HG02610 (cell line): Measurements from ENCODE around the gene RNF217.

Source experiments
- ATAC-seq: cut with Tn5 transposase; IDR thresholded peaks from one replicate; pipeline ENCODE4 v1.9.1; 2021; ENCODE audit warnings: mild to moderate bottlenecking, moderate library complexity; ENCODE audit not compliant: unreplicated experiment

The RNF217 gene

GRCh38 chr6:125095580-125096301 is 133.5 kb downstream of the RNF217 start:
- no peak for ATAC-seq

- no peak for ATAC-seq
These were observed 134.9 kb downstream of the RNF217 start for GRCh38 chr6:125097186-125097585.

DNA sequence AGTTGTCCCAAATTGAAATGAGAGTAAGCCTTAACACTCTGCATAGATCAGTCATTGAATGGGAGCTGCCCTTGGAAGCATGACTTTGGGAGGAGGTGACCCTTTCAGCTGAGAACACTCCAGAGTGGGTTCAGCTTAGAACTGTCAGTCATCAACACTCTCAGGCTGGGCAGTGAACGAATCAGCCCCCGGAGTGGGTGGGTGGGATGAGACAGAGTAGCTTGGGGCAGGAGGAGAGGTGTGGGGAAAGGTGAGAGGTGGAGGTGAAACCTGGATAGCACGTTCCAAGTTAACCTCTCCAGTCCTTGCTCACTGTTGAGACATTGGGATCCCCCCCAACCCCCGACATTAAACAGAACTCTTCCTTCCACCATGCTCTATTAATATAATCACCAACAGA is 136.0 kb downstream of the RNF217 start:
- ATAC-seq, result no peak

- peak; percentile 63 for ATAC-seq
These were observed 137.2 kb downstream of the RNF217 start for GRCh38 chr6:125099211-125100073.

- no peak for ATAC-seq
These were observed 137.9 kb downstream of the RNF217 start for GRCh38 chr6:125100074-125100652.

- ATAC-seq, result no peak
These were observed 138.9 kb downstream of the RNF217 start for GRCh38 chr6:125101128-125101527.

GRCh38 chr6:125101631-125102030 is 139.4 kb downstream of the RNF217 start:
- no peak for ATAC-seq

DNA sequence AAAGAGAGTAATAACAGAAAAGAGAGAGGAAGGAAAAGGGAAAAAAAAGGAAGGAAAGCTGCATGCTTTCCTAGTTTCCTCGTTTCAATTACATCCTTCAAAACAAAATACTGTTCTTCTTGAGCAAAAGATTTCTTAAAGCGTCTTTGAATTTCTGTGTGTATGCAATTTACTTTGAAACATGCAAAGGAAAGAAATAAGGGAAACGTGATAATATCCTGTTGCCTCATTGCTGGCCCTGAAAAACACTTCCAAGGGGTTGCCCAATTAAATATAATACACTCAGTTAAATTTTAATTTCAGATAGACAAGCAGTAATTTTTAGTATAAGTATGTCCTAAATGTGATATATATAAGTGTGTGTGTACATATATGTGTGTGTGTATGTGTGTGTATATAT is 140.2 kb downstream of the RNF217 start:
- ATAC-seq, result no peak

DNA sequence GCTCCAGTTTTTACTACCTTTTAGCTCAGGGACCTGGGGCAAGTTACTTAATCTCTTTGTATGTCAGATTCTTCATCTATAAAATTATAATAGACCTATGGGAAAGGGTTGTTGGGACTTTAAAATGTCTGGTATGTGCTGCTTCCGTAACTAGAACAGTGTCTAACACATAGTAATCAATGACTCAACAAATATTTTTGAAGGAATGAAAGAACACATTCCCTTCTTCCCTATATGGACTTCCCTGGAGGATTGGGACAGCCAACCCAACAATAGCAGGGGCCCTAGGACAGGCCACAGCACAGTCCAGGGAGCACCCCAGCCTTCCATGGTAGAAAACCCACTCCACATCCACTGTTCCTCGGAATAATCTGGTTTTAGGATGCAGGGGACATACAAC is 140.7 kb downstream of the RNF217 start:
- ATAC-seq, result no peak

- ATAC-seq, result no peak
These were observed 142.2 kb downstream of the RNF217 start for GRCh38 chr6:125104425-125104824.

GRCh38 chr6:125107048-125107447 is 144.8 kb downstream of the RNF217 start:
- ATAC-seq, result no peak

GRCh38 chr6:125107896-125108295 is 145.7 kb downstream of the RNF217 start:
- ATAC-seq, result no peak

- no peak for ATAC-seq
These were observed 147.8 kb downstream of the RNF217 start for GRCh38 chr6:125110056-125110455.

GRCh38 chr6:125111219-125111983 is 149.2 kb downstream of the RNF217 start:
- no peak for ATAC-seq

GRCh38 chr6:125112934-125113333 is 150.7 kb downstream of the RNF217 start:
- ATAC-seq, result no peak

GRCh38 chr6:125114248-125114858 is 152.1 kb downstream of the RNF217 start:
- ATAC-seq, result no peak

DNA sequence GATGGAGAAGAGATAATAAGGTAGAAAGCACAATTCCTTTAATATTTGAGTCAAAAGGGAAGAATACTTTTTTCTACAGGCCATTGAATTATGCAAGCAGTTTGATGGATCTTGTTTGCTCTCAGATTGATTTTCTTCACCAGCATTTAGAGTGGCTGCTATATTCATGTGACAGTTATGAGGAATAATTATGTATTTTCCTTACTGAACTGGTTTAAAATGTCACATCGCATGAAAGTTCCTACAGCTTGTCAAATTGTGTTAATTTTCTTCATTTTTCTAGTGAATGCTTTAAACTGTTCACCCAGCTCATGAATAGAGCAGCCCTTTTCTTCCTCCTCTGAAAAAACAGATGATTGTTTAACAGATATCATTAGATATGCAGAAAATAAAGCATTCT is 153.9 kb downstream of the RNF217 start:
- no peak for ATAC-seq

DNA sequence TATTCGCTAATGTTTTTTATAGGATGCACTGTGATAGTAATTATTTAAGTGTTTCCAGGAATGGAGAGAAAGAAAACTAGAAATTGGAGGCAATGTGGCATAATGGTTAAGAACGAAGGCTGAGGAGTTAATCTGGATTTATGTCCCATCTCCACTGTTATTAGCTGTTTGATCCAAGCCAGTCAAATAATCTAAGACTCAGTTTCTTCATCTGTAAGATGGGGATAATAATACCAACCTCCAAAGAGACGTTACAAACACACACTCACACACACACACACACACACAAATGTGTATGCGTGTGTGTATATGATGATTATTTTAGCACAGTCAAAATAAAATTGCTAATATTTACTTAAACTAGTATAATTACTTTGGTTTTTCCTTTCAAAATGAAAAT is 154.5 kb downstream of the RNF217 start:
- no peak for ATAC-seq

- no peak for ATAC-seq
These were observed 155.6 kb downstream of the RNF217 start for GRCh38 chr6:125117818-125118217.

DNA sequence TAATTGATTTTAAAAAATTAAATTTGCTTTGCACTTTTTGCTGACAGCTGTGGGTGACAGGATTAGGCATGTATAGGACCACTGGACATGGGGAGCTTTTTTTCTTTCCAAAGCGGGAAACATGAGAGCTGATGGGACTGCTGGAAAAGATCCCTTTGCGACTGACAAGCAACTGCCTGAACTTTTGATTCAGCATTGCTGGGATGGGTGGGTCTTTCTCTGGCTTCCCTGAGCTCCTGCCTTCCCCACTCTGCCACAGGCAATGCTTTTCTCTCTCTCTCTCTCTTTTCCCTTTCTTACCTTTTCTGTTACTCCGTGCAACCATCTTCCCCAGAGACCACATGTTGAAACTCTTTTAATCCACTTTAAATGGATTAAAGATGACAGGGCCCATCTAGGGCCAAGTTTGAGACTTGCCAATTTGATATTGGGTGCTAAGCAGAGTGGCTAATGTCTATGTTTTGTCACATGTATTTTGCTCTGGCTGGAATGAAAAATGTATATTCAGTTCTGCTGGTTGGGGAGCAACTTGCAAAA is 157.9 kb downstream of the RNF217 start:
- ATAC-seq, result no peak
